ENCODE data around the gene TNFRSF18. TPM values are rescaled to one million over a fixed set of nuclear protein-coding genes. Genes with fewer than 3 reads are reported as not detected.
A peak's percentile ranks its signal among the peaks of the same experiment; 100 is the strongest.

Gene TNFRSF18
- total RNA-seq, 1 donor from 2014 or later = 0.98 TPM

DNA sequence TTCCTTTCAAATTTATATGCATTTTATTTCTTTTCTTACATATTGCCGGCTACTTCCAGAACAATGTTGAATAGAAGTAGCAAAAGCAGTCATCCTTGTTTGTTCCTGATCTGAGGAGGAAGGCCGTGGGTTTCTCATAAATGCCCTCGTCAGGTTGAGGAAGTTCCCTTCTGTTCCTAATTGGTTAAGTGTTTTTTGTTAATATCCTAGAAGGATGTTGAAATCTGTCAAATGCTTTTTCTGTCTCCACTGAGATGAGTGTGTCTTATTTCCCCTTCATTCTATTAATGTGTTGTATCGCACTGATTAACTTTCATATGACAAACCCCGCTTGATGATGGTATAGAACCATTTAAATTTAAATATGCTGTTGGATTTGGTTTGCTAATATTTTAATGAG lies 17.3 kb downstream of the TNFRSF18 start:
- Histone ChIP-seq H3K36me3 (no peaks in the 10 kb centered on the region), H3K27me3 (no peaks in the 10 kb centered on the region), H3K27ac (no peak overlapping the region), H3K4me3 (no peak overlapping the region), H3K4me1 (no peaks in the 10 kb centered on the region), H3K9me3 (no peaks in the 10 kb centered on the region)
- intact Hi-C loops (cut with DNase I) = no loop called here
- peak; percentile 57 for ATAC-seq
- TF ChIP-seq, protein P1, sequence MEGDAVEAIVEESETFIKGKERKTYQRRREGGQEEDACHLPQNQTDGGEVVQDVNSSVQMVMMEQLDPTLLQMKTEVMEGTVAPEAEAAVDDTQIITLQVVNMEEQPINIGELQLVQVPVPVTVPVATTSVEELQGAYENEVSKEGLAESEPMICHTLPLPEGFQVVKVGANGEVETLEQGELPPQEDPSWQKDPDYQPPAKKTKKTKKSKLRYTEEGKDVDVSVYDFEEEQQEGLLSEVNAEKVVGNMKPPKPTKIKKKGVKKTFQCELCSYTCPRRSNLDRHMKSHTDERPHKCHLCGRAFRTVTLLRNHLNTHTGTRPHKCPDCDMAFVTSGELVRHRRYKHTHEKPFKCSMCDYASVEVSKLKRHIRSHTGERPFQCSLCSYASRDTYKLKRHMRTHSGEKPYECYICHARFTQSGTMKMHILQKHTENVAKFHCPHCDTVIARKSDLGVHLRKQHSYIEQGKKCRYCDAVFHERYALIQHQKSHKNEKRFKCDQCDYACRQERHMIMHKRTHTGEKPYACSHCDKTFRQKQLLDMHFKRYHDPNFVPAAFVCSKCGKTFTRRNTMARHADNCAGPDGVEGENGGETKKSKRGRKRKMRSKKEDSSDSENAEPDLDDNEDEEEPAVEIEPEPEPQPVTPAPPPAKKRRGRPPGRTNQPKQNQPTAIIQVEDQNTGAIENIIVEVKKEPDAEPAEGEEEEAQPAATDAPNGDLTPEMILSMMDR (IDR thresholded peaks at IDR 0.05) = no peak
- DNase-seq = no peak

DNA sequence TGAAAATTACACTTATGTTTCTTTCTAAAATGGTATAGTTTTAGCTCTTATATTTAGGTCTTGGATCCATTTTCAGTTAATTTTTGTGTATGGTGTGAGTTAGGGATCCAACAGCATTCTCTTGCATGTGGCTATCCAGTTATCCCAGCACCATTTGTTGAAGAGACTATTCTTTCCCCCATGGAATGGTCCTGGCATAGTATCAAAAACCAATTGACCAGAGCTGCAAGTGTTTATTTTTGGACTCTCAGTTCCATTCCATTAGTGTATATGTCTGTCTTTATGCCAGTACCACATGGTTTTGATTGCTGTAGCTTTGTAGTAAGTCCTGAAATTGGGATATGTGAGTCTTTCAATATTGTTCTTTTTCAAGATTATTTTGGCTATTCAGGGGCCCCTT lies 18.5 kb downstream of the TNFRSF18 start:
- Histone ChIP-seq H3K4me1 (no peaks in the 10 kb centered on the region), H3K36me3 (no peaks in the 10 kb centered on the region), H3K27ac (no peak overlapping the region), H3K4me3 (no peak overlapping the region), H3K27me3 (no peaks in the 10 kb centered on the region), H3K9me3 (no peaks in the 10 kb centered on the region)
- TF ChIP-seq, protein P1 (IDR thresholded peaks at IDR 0.05) = no peak
- DNase-seq = no peak
- no peak for ATAC-seq
- intact Hi-C loops (cut with DNase I) = no loop called here

DNA sequence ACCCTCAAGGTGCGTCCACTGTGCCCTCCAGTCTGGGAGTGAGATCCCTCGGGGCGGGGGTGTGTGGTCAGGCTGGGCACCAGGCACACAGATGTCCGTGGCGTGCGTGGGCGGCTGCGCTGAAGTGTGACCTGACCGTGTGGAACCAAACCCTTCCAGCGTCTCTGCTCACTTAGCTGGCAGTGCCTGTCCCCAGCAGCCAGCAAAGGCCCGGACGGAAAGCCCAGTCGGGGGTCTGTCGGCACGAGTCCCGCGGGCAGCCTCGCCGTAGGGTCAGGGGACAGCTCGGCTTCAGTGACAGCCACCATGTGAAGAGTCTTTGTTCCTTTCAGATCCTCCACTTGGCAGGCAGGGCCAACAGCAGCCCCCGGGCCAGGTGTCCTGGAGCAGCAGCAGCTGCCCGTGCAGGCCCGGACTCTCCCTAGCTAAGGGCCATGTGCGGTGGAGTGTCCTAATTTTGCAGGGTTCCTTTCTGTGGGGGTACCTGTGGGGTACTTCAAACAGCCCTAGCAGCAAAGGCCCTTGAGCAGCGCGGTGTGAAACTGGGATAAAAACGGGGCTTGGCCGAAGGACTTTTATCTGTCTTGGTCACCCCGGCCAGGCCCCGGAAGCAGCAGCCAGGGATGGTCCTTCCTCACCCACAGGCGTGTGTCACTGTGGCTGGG lies 21.2 kb downstream of the TNFRSF18 start:
- H3K27ac ChIP-seq = no peak overlapping the region
- no peak overlapping the region for H3K4me3 ChIP-seq
- no peaks in the 10 kb centered on the region for H3K4me1 ChIP-seq
- no peak for ATAC-seq
- H3K36me3 ChIP-seq = no peaks in the 10 kb centered on the region
- peaks cover 3% of the 10 kb centered on the region for H3K27me3 ChIP-seq
- TF ChIP-seq, protein P1 (IDR thresholded peaks at IDR 0.05) = no peak
- intact Hi-C loops (cut with DNase I) = no loop called here
- no peak for DNase-seq
- H3K9me3 ChIP-seq = no peaks in the 10 kb centered on the region

DNA sequence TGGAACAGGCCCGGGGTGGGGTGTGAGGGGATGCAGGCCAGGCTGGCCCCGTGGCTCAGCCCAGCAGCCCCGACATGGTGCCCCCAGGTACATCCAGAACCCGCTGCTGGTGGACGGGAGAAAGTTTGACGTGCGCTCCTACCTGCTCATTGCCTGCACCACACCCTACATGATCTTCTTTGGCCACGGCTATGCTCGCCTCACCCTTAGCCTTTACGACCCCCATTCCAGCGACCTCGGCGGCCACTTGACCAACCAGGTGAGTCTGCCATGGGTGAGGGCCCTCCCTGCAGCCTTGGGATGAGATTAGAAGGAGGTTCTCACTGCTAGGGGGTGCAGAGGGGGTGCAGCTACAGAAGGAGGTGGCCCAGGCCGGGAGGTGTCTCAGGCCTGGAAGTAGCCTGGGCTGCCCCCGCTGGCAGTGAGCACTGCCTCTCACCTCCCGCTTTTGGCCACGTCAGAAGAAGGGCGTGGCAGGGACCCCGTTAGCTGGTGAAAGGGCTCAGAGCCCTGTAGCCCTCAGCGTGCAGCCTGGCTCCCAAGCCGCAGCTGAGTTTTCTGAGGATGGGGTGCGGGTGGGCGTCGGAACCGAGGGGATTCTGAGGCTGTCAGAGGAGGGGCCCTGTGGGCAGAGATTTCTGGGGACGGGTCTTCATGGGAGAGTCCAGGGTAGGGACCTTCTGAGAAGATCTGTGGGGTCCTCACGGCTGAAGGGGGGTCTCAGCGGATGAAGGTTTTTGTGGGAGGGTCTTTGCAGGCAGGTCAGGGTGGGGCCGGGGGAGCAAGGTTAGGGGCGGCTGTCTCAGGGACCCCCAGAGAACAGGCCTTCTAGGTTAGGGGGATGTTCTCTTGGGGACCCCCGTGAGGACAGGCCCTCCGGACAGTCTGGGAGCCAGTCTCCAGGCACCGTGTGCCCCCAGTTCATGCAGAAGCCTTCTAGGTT lies 22.3 kb downstream of the TNFRSF18 start:
- Histone ChIP-seq H3K4me3 (no peak overlapping the region), H3K4me1 (no peaks in the 10 kb centered on the region), H3K9me3 (no peaks in the 10 kb centered on the region), H3K27me3 (peaks cover 9% of the 10 kb centered on the region), H3K36me3 (no peaks in the 10 kb centered on the region), H3K27ac (no peak overlapping the region)
- no peak for ATAC-seq
- no peak for DNase-seq
- intact Hi-C loops (cut with DNase I) = no loop called here
- TF ChIP-seq, protein P1 (IDR thresholded peaks at IDR 0.05) = no peak

DNA sequence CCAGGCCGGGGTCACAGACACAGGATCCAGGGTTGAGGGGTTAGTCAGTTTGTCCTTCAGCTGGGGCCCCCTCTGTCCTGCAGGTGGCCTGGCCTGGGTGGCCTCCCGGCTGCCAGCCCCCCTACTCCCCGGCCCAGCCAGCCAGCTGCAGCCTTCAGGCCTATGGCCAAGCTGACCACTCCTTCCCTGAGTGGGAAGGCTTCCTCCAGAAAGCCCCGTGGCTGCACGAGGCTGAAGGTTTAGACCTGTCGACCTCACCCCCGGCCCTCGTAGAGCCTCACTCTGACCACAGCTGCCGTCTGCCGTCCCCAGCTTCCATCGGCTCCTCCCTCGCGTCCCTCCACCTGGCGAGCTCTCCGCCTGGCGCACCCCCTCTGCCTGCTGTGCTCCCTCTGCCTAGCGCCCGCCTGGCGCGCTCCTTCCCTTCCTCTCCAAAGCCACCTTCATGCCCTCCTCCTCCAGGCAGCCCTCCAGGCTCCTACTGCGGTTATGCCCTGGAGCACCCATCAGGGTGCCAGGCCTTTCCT lies 23.1 kb downstream of the TNFRSF18 start:
- H3K27me3 ChIP-seq = peaks cover 12% of the 10 kb centered on the region
- TF ChIP-seq, protein P1 (IDR thresholded peaks at IDR 0.05) = no peak
- intact Hi-C loops (cut with DNase I) = no loop called here
- H3K27ac ChIP-seq = no peak overlapping the region
- ATAC-seq (peak; percentile 3), DNase-seq (no peak)
- no peak overlapping the region for H3K4me3 ChIP-seq
- H3K36me3 ChIP-seq = no peaks in the 10 kb centered on the region
- no peaks in the 10 kb centered on the region for H3K9me3 ChIP-seq
- H3K4me1 ChIP-seq = no peaks in the 10 kb centered on the region
